Right lobe of liver (tissue), 6 donors: ENCODE results near the gene GKN1. TPM values are rescaled to one million over a fixed set of nuclear protein-coding genes. Genes with fewer than 3 reads are reported as not detected.

Source experiments
- ATAC-seq, 4 donors: fragments of 200-7000 bp; cut with Tn5 transposase; one replicate each; pipeline ENCODE4 v1.9.1; 2020; ENCODE audit warnings: mild to moderate bottlenecking in 4 of 4, moderate library complexity in 4 of 4
- DNase-seq, 3 donors: peaks; one replicate each; pipeline ENCODE4 v3.0.0-alpha.2; 2020
- H3K27ac ChIP-seq, 3 donors: fragments of 200-600 bp; one replicate each; pipeline ENCODE4 v1.8.0; 2022
- H3K27me3 ChIP-seq, 2 donors: fragments of 200-600 bp; one replicate each; pipeline ENCODE4 v1.8.0; 2022
- H3K36me3 ChIP-seq, 4 donors: fragments of 200-600 bp; sonication (generic) in 1 of 4; one replicate each; pipeline versions ENCODE4 v1.5.1 to v1.8.0; 2017 to 2022; ENCODE audit warnings: control low read depth in 1 of 4
- H3K4me1 ChIP-seq, 4 donors: fragments of 200-600 bp; sonication (generic) in 1 of 4; one replicate each; pipeline versions ENCODE4 v1.5.1 to v1.8.0; 2017 to 2022; ENCODE audit warnings: control low read depth in 1 of 4
- H3K4me3 ChIP-seq, 3 donors: fragments of 200-600 bp; one replicate each; pipeline ENCODE4 v1.8.0; 2022
- H3K9me3 ChIP-seq, 4 donors: fragments of 200-600 bp; sonication (generic) in 1 of 4; one replicate each; pipeline versions ENCODE4 v1.5.1 to v1.8.0; 2017 to 2022; ENCODE audit warnings: control low read depth in 1 of 4
- CTCF ChIP-seq, 4 donors: fragments of 200-600 bp in 3 of 4; fragments of 450-650 bp in 1 of 4; IDR thresholded peaks; one replicate each; pipeline versions ENCODE4 v1.5.1 to v1.8.0; 2016 to 2022; ENCODE audit warnings: antibody characterized with exemption in 4 of 4, mild to moderate bottlenecking in 2 of 4
- POLR2A ChIP-seq: fragments of 450-650 bp; IDR thresholded peaks from one replicate; pipeline ENCODE4 v1.6.1; 2017; ENCODE audit warnings: antibody characterized with exemption, mild to moderate bottlenecking
- WGBS: methylation state at CpG from one replicate; pipeline ENCODE4 v1.1.6; 2018; ENCODE audit warnings: low coverage, low lambda C conversion rate; ENCODE audit not compliant: insufficient coverage; ENCODE audit errors: missing lambda C conversion rate; 5-methylcytosine and 5-hydroxymethylcytosine counted together
- intact Hi-C, 2 donors: fragments of 100-400 bp; cut with DNase I; formaldehyde crosslinking; loops; one replicate each; pipeline versions ENCODE4 v1.11.2 to v1.14.1; 2022
- total RNA-seq, 6 experiments: library from RNA; depleted of rRNA in 2 of 6; stranded (reverse); fragments of >200 nt in 2 of 6; fragmentation: NEBNext Ultra II Directional in 3 of 6; extraction: Animal tissue kit (Norgen Biotek cat#: 25700) in 3 of 6; gene quantifications; one replicate each; pipeline versions ENCODE4 v1.1.0 to v1.2.4, GENCODE V29; 2016 to 2023
- donor health status: DM: no; HTN: yes; CAD: no.
- donor health status: DM: no; HTN: no; CAD: no.
- donor health status: DM: no; HTN: no; CAD: no.
- donor health status: DM: no; HTN: yes; CAD: no.
- donor health status: DM: no; HTN: yes; CAD: no.

GKN1 gene
- total RNA-seq, 6 experiments from 2014 or later: not detected

- ATAC-seq (no peak), DNase-seq (no peak)
- Histone ChIP-seq H3K4me3 (no peak overlapping the region), H3K4me1 (no peaks in the 10 kb centered on the region), H3K9me3 (no peaks in the 10 kb centered on the region), H3K27ac (no peak overlapping the region), H3K36me3 (no peaks in the 10 kb centered on the region), H3K27me3 (no peaks in the 10 kb centered on the region)
- TF ChIP-seq CTCF (IDR thresholded peaks at IDR 0.05): no peak
- TF ChIP-seq POLR2A: no peak
- WGBS: 64% methylated on average over 1 of the region's 1 CpG
- intact Hi-C loops: no loop called here
Observed at GRCh38 chr2:68936889-68937288, 37.5 kb upstream of the GKN1 start.

- no peak for DNase-seq
- 77% methylated on average over 4 of the region's 5 CpGs for WGBS
- ATAC-seq: no peak
Observed at GRCh38 chr2:68937346-68938055, 36.9 kb upstream of the GKN1 start.

DNA sequence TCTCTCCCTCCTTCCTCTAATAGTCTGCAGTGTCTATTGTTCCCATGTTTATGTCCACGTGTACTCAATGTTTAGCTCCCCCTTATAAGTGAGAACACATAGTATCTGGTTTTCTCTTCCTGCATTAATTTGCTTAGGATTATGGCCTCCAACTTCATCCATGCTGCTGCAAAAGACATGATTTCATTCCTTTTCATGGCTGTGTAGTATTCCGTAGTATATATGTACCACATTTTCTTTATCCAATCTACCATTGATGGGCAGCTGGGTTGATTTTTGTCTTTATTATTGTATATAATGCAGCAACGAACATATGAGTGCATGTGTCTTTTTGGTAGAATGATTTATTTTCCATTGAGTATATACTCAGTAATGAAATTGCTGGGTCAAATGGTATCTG is 35.5 kb upstream of the GKN1 start:
- no peaks in the 10 kb centered on the region for H3K4me1 ChIP-seq
- ATAC-seq (no peak), DNase-seq (no peak)
- H3K36me3 ChIP-seq: no peaks in the 10 kb centered on the region
- no peaks in the 10 kb centered on the region for H3K27me3 ChIP-seq
- TF ChIP-seq POLR2A: no peak
- TF ChIP-seq CTCF (IDR thresholded peaks at IDR 0.05): no peak
- no peak overlapping the region for H3K4me3 ChIP-seq
- intact Hi-C loops: no loop called here
- no peak overlapping the region for H3K27ac ChIP-seq
- no peaks in the 10 kb centered on the region for H3K9me3 ChIP-seq
- 67% methylated on average over 3 of the region's 3 CpGs for WGBS

More at GRCh38 chr2:68937346-68938055, 36.9 kb upstream of the GKN1 start:
- H3K4me3 ChIP-seq: no peak overlapping the region
- H3K36me3 ChIP-seq: no peaks in the 10 kb centered on the region
- no peak overlapping the region for H3K27ac ChIP-seq
- TF ChIP-seq POLR2A (no peak), CTCF (IDR thresholded peaks at IDR 0.05) (no peak)
- H3K4me1 ChIP-seq: no peaks in the 10 kb centered on the region
- no peaks in the 10 kb centered on the region for H3K27me3 ChIP-seq
- intact Hi-C loops: no loop called here
- H3K9me3 ChIP-seq: no peaks in the 10 kb centered on the region

DNA sequence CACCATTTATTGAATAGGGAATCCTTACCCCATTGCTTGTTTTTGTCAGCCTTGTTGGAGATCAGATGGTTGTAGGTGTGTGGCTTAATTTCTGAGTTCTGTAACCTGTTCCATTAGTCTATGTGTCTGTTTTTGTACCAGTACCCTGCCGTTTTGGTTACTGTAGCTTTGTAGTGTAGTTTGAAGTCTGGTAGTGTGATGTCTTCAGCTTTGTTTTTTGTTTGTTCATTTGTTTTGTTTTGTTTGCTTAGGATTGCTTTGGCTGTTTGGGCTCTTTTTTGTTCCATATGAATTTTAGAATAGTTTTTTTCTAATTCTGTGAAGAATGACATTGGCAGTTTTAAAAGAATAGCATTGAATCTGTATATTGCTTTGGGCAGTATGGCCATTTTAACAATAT is 34.5 kb upstream of the GKN1 start:
- intact Hi-C loops: no loop called here
- WGBS: 80% methylated on average over 1 of the region's 1 CpG

More for the DNA sequence above, 34.5 kb upstream of the GKN1 start:
- Histone ChIP-seq H3K4me1 (peaks cover 0 to 5% (median 0%) of the 10 kb centered on the region in 4 donors), H3K27me3 (no peaks in the 10 kb centered on the region), H3K27ac (no peak overlapping the region), H3K9me3 (no peaks in the 10 kb centered on the region), H3K4me3 (no peak overlapping the region), H3K36me3 (no peaks in the 10 kb centered on the region)
- ATAC-seq (no peak), DNase-seq (no peak)
- TF ChIP-seq POLR2A: no peak
- TF ChIP-seq CTCF (IDR thresholded peaks at IDR 0.05): no peak
